KBM-7 (cell line): ENCODE data around the gene NATD1.
"Not testable (repeated sequence)": the region's sequence is repeated elsewhere in the genome, so short reads cannot be mapped to it uniquely, and the experiment has no call there.

ENCODE experiments used
- DNase-seq: peaks from one replicate; pipeline ENCODE4 v3.0.0-alpha.2; 2015
- in situ Hi-C: fragments of 300-500 bp; cut with MboI; formaldehyde crosslinking; loops from 2 replicates; pipeline ENCODE4 v1.14.3; 2020; ENCODE audit warnings: low sequenced_read_pairs, low pct_unique_long_range_greater_than_20kb, mixed read lengths

NATD1 gene

DNA sequence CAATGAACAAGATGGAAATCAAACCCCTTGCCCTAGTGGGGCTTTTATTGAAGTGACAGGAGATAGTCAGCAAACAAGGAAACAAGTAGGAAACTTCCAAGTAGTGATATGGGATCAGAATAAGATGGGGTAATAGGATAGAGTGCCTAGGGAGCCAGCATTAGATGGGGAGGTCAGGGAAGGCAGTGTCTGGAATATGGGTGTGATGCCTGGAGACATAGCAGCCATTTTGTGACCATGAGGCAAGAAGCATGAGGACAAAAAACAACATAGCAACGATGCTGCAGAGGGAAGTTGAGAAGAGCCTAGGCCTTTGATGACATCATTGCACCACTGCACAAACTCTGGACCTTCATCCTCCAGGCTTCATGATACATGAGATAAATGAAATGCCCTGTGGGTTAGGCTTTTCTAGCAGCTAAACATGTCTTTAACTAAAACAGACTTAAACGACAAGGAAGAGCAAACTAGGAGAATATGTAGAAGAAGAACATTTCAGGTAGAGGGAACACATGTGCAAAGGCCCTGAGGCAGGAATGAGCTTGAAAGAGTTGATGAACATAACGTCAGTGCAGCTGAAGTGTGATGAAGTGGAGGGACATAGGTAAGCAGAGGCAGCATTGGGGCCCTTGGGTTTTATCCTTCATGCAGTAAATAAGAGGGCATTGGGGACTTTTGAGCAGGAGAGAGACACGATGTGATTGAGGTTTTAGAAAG lies 21.0 kb downstream of the NATD1 start:
- DNase-seq, result no peak
- in situ Hi-C loops, result loop anchor here (25.0 kb wide), 1 partner anchor 95 kb away; the partner anchor contains the start of gene DHRS7B

DNA sequence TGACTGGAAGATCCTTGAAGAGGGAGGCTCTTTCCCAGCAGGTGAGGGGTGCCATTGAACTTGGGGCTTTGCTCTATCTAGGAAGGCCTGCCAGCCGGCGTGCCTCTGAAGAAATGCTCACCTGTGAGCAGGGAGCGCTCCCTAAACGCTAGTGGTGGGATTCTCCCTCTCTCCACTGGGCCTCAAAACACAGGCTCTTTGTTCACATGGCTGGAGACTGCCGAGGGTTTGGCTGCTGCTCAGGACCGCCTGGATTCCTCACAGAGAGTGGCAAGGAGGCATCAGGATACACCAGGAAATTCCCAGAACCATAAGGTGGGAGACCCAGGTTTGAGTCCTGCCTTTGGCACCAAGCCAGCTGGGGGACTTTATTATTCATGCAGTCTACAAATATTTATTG lies 21.7 kb downstream of the NATD1 start:
- no peak for DNase-seq
- in situ Hi-C loops, result loop anchor here (25.0 kb wide), 1 partner anchor 94 kb away; the partner anchor contains the start of gene DHRS7B

DNA sequence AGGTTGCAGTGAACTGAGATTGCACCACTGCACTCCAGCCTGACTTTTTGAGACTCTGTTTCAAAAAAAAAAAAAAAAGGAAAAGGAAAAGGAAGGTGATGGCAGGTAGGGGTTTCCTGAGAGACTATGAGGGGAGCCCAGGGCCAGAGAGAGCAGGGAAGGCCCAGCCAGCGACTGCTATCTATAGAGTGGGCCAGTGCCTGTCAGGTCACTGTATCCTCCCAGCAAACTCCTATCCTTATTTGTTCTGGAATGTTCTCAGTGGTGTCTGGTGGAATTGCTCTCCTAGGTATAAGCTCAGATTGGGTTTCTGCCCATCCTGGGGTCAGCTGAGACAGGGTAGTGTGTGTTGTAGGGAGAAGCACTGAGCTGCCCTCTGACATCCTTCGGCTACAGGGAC lies 24.4 kb downstream of the NATD1 start:
- DNase-seq, result no peak
- in situ Hi-C loops, result loop anchor here (25.0 kb wide), 1 partner anchor 92 kb away; the partner anchor contains the start of gene DHRS7B

DNA sequence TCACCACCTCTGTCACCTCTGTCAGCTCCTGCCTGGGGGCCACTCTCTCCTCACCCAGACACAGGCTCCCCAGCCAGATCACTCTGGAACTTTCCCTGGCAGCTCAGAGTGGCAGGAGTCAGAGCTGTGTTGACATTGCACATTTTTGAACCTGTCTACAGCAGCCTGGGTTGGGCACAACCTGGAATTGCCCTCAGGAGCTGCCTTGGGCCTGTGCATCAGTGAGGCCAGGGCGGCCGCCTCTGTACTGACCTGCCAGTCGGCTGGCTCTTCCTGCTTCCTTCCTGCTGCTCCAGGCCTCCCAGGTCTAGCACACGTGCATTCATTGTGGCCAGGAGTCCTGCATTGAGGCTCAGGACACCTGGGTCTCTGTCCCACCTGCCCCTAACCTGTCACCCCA lies 25.1 kb downstream of the NATD1 start:
- no peak for DNase-seq
- in situ Hi-C loops, result loop anchor here (25.0 kb wide), 1 partner anchor 91 kb away; the partner anchor contains the start of gene DHRS7B

GRCh38 chr17:21227277-21227676 lies 25.9 kb downstream of the NATD1 start:
- not testable (repeated sequence) for DNase-seq
- in situ Hi-C loops, result loop anchor here (25.0 kb wide), 1 partner anchor 90 kb away; the partner anchor contains the start of gene DHRS7B

GRCh38 chr17:21223086-21223485 lies 30.1 kb downstream of the NATD1 start:
- in situ Hi-C loops, result no loop called here
- DNase-seq, result no peak

DNA sequence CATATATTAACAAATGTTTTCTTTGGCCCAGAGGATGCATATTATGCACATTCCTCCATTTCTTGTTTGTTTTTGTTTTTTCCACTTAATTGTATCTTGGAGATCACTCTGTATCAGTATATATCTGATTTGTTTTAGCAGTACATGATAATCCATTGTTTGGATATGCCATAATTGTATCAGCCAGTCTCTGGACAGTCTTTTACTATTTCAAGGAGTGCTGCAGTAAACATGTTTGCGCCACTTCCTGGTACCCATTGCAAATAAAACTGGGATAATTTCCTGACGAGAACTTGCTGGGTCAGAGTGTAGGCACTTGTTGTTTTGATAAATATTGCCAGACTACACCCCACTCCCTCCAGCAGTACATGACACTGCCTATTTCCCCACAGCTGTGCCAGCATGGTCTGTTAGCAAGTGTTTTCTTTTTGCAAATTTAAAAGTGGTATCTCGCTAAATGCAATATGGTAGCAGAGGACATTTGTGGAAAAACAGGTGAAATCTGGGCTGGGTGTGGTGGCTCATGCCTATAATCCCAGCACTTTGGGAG lies 34.3 kb downstream of the NATD1 start:
- no peak for DNase-seq
- in situ Hi-C loops, result no loop called here

DNA sequence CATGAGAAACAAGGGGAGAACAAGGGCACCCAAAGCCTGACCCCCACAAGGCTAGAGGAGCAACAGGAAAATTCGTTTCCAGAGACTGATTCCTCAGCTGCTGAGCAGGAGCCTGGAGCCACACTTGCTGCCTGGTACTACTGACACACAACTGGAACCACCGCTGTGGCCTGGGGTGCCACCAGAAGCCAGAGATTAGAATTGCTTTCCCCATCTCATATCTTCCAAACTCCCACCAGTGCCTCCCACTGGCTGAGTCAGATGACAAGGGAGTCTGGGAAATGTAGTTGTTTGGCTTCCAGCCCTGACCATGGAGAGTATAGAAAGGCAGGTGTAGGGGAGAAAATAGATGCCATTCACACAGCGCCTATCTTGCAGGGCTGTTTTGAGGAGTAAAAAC lies 35.1 kb downstream of the NATD1 start:
- DNase-seq, result peak; percentile 49
- in situ Hi-C loops, result no loop called here

GRCh38 chr17:21217346-21217745 lies 35.9 kb downstream of the NATD1 start:
- in situ Hi-C loops, result no loop called here
- DNase-seq, result no peak

DNA sequence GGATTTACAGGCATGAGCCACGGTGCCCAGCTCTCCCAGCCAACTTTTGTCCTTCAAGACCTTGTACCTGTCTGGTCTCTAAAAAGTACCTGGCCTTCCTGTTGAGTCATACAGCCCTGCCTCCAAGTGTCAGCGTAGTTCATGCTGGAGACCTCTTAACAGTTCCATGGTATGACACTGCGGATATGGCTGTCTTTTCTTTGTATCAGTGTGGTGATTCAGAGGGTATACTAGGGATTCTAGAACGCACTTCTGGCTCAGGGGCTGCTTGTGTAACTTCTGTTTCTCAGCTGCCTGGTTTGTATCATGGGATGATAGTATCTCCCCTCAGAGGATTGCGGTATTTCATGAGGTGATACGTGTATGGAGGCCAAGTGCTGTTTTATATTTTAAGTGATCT lies 37.3 kb downstream of the NATD1 start:
- DNase-seq, result no peak
- in situ Hi-C loops, result no loop called here

DNA sequence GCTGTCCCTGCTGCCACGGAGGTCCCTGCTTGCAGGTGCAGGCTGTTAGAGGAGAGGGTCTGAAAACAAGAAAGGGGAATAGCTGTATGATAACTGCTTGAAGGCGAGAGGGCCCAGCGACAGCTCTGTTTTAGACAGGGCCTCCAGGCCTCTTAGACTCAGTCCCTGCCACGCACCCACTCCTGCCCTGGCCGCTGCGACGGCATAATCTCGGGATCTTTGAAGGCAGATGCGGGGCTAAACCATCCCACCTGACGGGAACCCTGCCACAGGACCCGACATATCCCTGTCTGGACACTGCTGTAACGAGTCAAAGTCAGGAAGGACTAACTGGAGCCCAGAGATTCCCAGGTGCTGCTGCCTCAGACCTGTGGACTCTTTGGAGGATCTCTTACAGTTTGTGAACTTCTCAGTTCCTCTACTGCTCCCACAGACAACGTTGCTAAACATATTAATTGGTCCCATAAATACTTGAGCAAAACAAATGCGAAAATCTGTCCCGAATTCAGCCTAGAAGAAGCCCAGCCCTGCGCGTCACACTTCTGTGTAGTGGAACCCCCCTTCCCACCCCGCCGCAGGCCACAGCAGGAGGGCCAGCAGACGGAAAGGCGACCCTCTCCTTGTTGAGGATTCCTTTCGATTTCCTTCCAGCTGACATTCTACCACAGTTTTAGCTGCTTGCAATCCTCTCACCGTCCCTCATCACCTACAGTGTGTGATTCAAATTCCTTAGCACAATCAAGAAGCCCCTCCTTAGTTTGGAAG lies 38.3 kb downstream of the NATD1 start:
- in situ Hi-C loops, result no loop called here
- DNase-seq, result peak; percentile 21

DNA sequence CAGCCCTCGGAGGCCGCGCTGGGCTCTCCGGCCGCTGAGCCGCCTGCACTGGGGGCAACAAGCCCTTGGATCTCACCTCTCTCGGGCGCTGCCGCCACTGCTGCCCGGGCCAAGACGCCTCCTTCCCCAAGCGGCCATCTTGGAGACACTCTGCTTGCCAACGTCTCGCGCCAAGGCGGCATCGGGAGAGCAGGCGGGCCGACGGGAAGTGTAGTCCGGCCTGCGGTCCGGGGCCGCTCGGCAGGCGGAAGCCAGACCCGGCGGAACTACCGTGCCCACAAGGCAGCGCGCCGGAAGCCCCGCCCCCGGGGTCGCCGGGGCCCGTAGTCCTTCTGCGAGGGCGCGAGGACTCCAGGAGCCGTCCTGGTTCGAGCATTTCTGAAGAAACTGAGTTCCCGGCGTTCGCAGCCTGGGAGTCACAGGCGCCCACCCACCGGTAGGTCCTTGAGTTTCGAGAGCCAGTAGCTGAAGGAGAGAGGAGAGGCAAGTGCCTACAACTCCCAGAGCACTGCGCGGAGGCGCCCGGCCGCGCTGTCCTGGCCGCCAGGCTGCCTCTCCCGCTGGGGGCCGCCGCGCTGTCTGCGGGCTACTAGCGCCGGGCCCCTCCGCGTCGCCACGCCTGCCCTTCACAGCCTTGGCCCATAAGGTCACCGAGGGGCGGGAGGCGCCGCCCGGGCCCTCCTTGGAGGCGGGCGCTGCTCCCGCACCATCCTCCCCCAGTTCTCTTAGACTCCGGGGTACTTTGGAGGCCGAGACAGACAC lies 39.0 kb downstream of the NATD1 start, which contains the start of gene TMEM11:
TSS of gene TMEM11 (minus strand) at position 147 of the 762 bp plus-strand sequence. CDS start at position 138, 9 bp downstream.
- in situ Hi-C loops, result no loop called here
- peak; percentile 96 for DNase-seq

- no peak for DNase-seq
- in situ Hi-C loops, result no loop called here
Observed at GRCh38 chr17:21213638-21214014, 39.6 kb downstream of the NATD1 start.

DNA sequence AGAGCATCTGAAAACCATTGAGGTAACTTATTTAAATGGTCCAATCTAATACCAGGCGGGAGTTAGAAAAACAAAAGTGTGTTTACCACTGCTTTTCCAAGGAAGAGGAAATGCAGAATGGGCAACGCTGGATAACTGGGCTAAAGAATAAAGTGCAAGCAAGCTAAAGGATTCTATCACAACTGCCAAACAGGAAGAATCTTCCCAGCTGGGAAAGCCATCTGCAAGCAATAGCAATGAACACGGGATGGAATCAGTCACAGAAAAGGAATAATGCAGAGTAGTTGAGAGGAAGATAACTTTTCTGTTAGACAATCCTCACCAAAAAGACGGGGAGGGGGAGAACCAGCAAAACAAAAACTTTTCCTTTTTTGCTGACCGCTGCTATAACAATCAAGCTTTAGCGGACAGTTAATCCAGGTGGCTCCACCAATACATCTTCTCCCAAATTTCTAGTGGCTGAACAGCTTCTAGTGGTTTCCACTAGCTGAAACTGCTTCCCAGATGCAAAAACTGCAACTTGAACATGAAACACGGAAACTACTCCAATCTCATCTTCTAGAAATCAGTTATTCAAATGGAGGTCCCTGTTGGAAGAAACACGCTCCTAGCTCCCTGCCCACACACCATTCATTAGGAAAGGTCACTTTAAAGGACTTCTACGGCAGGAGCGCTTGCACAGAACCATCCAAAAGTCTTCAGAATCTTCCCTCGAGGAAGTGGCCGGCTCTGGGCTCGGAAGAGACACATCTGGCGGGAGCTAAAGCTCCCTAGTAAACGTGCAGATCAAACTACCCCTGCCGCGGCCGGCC lies 40.2 kb downstream of the NATD1 start:
- in situ Hi-C loops, result no loop called here

DNA sequence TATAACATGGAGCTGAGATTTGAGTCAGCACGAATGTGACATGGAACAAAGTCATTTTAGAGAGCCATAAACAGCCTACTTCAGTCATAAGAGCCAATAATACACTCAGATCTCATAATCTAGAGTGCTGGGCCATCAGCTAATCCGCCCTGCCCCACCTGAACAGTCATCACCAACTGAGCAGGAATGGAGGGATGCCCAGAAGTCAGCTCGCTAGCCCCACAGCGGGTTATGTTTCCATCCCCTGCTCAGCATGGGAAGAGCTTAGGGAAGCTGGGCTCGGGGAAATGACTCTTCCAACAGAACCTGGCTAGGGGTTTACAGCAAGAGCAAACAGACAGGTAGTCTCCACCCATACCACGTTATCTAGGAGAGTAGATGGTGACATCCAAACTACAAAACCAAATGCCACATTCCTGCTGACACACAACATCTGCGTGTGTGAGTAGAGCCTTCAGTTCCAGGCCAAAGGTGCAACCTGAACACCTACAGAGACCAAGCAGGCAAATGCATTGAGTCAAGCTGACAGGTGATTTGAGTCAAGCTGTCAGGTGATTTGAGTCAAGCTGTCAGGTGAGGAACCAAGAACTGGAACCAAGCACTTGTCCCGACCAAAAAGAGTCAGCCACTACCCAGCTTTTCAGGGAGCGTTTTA lies 41.3 kb downstream of the NATD1 start:
- in situ Hi-C loops, result no loop called here
- DNase-seq, result no peak

More for the DNA sequence above, 40.2 kb downstream of the NATD1 start:
- DNase-seq, result no peak

- peak; percentile 78 for DNase-seq
- in situ Hi-C loops, result no loop called here
Observed at GRCh38 chr17:21210411-21211076, 42.7 kb downstream of the NATD1 start.

GRCh38 chr17:21209511-21210175 lies 43.6 kb downstream of the NATD1 start:
- no peak for DNase-seq
- in situ Hi-C loops, result no loop called here
